ENCODE measurements around the gene CHMP3.
A peak's percentile ranks its signal among the peaks of the same experiment; 100 is the strongest.
"Not testable (repeated sequence)": the region's sequence is repeated elsewhere in the genome, so short reads cannot be mapped to it uniquely, and the experiment has no call there.

Gene CHMP3

DNA sequence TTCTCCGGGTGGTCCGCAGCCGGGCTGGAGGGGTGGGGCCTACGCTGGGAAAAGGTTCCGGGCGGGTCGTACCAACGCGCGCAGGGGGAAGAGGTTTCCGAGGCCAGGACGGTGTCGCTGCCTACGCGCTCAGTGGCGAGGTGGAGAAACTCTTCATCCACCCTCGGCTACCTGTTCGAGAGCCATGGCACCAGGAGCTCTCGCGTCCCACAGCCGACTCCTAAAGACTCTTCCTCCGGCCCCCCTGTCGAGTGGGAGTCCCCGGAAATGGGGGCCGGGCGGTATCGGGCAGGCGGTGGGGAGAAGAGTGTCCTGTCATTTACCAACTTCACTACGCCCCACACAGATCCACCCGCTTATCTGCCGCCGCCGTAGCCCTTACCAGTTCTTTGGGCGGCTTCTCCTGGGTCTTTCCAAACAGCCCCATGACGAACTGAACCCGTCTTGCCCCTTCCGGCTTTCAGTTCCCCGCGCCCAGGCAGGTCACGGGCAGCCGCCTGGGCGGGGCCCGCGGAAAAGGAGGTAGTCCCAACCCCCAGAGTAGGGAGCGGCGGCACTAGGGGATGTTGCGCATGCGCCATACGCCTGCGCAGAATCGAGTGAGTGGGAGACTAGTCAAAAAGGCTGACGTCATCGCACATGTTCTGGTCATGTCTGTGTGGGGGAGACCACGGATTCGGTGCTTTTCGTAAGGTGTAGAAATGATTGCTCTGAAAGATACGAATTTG is at the start of gene CHMP3:
CHMP3 (minus strand) TSS at position 522 of the 728 bp plus-strand sequence; CDS start at position 427, 95 bp downstream.
- DNase-seq = peak; percentile 98

DNA sequence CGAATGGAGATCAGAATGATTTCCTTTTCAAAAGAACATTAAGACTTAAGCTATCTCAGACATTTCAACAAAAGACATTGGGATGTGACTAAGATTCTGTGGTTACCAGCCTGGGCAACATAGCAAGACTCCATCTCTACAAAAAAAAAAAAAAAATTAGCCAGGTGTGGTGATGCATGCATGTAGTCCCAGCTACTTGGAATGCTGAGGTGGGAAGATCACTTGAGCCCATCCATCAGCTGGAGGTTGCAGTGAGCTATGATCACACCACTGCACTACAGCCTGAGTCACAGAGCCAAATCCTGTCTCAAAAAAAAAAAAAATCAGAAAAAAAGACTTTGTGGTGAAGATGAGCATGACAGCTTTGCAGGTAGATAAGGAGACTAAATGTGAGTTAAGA is 47.6 kb upstream of the CHMP3 start:
- no peak for DNase-seq

DNA sequence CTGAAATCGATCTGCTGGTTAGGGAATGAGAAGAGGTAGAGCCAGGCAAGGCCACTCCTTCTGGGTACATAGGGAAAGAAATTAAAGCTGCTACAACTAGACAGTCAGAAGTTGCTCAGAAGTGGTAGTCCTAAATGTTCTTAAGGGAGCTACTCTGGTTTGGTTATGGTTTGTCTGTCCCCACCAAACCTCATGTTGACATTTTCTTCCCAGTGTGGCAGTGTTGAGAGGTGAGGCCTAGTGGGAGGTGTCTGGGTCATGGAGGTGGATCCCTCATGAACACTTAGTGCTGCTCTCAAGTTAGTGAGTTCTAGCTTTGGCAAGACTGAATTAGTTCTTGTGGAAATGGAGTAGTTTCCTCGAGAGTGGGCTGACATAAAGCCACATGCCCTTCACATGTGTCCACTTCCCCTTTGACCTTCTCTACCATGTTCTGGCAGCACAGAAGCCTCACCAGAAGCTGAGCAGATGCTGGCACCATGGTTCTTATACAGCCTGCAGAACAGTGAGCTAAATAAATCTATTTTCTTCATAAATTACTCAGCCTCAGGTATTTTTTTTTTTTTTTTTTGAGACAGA is 45.7 kb upstream of the CHMP3 start:
- no peak for DNase-seq

DNA sequence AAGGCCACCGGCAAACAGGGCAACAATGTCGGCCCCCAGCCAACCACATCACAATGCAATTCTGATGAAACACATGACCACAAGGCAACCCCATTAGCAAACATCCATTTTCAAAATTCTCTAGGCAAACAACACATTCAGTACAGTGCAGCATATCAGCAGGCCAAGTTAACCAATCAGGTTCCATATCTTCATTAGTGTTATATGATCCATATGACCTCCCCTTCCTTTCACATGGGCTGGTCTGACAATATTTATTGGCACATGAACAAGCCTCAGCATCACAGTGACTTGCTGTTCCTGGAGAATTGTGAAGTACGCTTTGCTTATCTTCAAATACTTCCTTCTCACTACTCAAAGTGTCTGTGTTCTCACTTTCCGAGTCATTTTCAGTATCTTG is 40.7 kb upstream of the CHMP3 start:
- DNase-seq = no peak

DNA sequence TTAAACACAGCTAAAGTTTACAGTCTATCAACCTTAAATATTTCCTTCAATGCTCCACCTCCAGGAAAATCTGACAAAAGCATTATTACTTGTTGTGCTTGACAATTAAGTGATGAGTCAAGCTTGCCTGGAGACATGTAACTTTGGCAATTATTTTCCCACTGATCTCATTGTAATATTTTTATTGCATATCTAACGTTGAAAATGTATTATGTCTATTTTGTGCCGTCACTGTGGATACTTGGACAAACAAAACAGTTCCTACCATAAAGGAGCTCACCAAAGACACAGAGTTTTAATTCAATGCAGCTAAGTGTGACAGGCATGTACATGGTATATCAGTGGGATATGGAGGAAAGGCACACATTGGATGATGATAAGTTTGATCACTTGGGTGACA is 35.7 kb upstream of the CHMP3 start:
- no peak for DNase-seq

DNA sequence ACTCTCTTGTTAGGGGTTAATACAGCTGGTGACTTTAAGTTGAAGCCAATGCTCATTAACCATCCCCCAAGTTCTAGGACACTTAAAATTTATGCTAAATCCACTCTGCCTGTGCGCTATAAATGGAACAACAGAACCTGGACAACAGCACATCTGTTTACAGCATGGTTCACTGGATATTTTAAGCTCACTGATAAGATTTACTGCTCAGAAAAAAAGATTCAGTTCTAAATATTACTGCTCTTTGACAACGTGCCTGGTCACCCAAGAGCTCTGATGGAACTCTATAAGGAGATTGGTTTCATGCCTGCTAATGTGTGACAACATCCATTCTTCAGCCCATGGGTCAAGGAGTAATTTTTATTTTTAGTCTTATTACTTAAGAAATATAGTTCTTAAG is 32.9 kb upstream of the CHMP3 start:
- DNase-seq = no peak

DNA sequence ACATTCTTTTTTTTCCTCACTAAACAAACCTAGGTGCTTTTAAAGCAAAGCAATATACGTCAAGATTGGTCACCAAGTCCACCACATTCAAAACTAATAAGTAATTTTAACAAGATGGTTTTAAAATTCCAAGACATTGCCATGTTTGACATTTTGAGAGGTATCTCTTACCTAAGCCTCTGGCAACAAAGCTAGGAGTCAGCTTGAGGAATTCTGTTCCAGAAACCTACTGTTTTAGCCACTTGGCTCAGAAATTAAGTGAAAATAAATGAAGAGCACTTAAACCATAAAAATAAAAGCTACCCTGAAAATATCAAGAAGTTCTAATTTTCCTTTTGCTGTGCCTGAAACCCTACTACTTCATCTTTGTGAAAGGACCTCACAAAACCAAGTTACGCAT is 30.0 kb upstream of the CHMP3 start:
- DNase-seq = no peak

DNA sequence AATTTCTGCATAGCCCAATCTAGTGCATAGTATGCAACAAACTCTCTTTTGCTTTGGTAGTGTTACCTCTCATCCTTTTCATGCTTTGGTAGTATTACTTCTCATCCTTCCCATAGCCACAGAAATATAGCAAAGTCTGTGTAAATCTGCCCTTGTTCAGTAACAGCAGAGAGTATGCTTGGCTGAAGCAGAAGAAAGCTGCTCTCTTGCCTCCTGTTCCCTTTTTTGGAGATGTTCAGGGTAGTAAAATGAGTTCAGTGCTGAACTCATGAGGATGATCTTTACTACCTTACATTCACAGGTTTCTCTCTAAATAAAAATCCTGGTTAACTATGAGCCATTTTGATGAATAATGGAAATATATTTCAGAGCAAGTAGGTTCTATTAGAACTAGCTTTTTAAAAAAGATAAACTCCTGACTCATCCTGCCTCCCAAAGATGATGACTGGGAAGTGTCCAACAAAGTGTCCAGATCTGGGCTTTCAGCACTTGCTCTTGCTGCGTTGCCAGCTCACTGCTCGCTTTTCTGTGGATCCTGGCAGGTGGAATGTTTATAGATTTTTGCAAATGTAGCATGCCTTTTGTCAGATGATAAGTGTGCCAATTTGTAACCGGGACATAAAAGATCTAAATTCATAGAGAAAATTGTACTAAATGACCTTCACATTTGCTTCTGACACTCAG is 29.4 kb upstream of the CHMP3 start:
- DNase-seq = no peak

DNA sequence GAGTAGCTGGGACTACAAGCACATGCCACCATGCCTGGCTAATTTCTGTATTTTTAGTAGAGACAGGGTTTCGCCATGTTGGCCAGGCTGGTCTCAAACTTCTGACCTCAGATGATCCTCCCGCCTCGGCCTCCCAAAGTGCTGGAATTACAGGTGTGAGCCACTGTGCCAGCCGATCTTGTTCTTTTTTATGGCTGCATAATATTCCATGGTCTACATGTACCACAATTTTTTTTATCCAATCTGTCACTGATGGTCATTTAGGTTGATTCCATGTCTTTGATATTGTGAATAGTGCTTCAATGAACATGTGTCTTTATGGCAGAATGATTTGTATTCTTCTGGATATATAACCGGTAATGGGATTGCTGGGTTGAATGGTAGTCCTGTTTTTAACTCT is 26.5 kb upstream of the CHMP3 start:
- DNase-seq = not testable (repeated sequence)

DNA sequence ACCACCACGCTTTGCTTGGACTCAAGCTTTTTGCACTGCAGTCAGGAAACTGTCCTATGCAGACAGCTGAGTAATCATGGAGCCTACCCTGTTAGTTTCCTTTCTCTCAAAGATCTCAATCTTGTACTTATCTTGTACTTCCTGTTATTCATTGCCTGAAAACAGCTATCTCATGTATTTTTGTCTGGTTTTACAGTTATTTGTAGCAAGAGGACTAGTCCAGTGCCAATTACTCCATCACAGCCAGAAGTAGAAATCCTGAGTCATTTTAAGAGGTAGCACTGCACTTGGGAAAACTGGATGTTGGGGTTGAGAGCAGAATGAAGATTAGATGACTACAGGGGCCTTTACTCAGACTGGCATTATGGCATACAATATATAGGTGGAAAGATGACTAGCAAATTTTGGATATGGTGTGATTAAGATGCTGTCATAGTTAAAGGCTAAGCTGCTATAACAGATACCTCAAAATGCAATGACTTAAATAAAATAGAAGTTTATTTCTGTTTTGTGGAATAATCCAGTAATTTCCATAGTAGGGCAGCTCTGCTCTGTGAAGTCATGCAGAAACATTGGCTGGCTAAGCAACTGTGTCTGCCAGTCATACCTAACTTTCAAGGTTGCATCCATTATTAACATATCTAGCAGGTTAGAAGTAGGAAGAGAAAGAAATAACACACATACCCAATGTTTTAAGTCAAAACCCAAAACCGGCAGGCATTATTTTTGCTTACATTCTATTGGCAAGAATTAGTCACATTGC is 21.1 kb upstream of the CHMP3 start:
- DNase-seq = peak; percentile 62

DNA sequence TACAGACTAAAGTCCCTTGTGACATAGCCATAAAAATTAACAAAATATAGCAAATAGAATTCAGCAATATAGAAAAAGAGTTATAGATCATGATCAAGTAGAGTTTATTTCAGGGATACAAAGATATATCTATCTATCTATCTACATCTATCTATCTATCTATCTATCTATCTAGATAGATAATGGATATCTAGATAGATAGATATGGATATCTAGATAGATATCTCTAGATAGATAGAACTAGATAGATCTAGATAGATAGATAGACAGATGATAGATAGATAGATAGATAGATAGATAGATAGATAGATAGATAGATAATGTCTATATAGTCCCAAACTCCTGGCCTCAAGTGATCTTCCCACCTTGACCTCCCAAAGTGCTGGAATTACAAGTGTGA is 17.3 kb upstream of the CHMP3 start:
- DNase-seq = no peak

DNA sequence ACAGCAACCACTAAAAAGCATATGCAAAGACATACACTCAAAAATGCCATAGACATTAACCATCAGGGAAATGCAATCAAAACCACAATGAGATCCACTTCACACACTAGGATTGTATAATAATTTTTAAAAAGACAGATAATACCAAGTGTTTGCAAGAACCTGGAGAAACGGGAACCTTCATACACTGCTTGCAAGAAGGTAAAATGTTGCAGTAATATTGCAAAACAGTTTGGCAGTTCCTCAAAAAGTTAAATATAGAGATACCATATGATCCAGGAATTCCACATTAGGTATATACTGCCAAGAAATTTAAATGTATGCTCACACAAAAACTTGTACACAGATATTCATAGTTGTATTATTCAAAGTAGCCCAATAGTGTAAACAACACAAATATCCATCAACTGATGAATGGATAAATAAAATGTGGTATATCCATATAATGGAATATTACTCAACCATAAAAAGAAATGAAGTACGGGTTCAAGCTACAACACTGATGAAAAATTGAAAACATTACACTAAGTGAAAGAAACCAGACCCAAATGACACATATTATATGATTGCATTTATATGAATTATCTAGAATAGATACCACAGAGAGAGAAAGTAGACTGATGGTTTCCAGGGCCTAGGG is 14.7 kb upstream of the CHMP3 start:
- DNase-seq = no peak

DNA sequence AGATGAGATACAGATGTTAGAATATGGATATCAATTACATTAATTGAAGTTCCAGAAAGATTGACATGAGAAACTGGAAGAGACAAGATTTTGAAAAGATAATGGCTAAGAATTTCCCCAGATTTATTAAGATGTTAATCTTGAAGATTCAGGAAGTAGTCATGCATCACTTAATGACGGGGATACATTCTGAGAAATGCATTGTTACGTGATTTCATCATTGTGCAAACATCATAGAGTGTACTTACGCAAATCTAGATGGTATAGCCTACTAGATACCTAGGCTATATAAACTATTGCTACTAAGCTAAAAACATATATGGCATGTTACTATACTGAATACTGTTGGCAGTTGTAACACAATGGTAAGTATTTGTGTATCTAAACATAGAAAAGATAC is 6.8 kb upstream of the CHMP3 start:
- DNase-seq = no peak

DNA sequence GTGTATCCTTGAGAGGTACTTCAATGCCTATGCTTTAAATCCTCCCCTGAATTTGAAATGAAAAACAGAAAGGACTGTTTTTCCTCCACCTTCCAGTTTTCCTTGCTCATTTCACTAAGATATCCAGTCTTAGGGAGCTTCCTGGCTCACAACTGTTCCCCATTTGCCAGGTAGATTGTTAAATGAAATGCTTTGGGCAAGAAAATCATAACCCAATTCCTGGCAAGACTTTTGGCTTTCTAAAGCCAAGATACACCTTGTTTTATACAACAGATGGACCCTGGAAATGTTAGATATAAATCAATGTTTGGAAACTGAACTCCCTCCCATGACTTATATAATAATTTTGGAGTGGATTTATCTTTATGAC is 3.6 kb upstream of the CHMP3 start:
- no peak for DNase-seq

DNA sequence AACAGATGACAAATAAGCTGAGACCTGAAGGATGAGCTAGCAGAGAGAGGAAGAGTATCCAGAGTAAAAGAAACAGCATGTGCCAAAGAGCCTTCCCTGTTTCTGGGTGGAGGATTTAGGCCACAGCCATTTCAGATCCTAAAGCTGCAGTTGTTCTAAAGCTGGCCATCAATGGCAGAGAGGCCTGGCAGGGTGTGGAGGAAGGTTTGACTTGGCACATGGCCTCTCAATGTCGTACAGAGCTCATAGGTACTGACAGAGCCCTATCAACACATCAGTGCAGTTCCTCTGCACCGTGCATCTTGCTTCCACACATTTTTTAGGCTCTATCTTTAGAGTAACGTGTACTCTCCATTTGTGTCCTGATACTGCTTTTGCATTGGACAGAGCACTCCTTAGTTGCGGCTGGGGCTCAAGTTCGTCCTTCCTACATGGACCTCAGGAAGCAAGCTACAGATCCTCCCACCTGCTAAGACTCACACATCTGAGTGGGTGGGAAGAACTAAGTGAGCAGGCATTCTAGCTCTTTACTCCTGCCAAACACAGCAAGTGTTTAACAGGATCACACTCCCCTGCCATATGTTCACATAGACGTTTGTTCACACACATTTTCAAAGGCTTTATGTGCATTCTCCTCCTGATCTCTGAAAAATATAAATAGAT is 3.0 kb upstream of the CHMP3 start:
- DNase-seq = no peak

DNA sequence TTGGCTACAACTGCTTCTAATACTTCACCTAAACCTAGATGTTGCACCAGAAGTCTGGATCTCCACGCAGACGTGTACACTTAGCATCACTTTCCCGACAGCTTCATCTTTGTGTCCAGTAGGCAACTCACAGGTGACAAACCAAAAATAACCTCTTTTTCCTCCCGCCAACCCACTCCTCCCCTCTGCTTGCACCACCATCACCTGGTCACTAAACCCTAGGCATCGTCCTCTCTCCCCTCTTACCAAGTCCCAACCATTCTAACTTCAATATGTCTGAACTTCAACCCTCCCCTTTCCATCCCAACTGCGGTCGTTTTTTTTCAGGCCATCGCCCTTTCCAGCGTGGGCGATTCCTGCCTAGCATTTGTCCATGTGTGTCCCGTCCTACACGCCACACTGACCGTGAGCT is 413 bp upstream of the CHMP3 start:
- no peak for DNase-seq

DNA sequence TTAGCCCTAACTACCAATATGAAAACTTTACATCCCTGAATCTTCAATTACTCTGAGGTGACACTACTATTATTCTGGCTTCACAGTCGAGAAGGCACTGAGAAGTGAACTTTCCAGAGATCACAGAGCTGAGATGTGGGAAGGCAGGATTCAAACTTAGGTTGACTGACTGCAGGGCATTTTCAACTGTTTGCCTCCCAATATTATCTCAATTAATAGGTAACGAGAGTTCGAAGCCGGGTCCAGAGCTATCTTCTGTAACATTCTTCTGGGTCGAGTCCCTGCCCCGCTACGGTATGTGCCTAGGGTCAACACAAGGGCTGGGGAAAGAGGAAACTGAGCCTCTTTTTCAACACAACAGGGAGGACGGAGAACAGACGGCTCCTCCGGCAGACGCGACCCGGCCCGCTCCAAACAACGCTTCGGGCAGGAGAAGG is 740 bp downstream of the CHMP3 start:
- no peak for DNase-seq

DNA sequence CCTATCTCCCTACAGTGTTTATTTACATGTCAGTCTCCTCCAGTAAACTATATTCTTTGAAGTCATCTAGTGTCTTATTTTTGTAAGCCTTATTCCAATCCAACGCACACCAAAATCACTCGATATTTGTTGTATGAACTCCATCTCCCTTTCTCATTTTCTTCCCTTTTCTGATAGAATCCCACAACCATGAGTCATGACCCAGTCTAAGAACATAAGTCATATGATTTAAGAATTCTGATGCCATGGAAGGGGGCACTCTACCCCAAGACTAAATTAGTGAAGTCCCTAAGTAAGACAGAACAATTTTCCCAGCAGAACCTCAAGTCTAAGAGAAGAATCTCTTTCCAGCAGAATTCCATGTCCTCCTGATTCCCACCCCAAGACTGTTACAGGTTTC is 5.4 kb downstream of the CHMP3 start:
- no peak for DNase-seq

DNA sequence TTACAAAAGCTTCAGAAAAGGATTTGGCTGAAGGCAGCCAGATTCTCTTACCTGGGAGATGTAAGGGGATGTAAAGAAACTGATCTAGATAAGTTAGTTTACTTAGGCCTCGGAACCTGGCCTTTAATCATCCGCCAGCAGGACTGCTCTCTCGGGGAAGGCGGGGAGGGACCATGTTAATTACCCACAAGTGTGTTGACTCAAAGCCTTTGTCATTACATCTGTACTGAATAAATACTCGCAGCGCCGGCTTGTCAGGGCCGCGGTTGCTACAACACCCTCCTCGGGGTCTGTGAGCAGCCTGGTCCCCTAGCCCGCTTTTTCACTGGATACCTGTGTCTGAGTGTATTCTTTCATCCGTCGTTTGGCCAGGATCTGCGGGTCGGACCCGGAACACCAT is 6.7 kb downstream of the CHMP3 start:
- DNase-seq = no peak

DNA sequence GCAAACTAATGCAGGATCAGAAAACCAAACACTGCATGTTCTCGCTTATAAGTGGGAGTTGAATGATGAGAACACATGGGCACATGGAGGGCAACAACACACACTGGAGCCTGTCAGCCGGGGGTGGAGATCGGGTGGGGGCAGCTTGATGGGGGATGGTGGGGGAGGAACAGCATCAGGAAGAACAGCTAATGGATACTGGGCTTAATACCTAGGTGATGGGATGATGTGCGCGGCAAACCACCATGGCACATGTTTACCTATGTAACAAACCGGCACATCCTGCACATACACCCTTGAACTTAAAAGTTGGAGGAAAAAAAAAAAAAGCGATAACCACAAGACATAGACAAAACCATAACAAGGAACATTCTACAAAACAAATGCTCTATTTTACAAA is 10.4 kb downstream of the CHMP3 start:
- no peak for DNase-seq

DNA sequence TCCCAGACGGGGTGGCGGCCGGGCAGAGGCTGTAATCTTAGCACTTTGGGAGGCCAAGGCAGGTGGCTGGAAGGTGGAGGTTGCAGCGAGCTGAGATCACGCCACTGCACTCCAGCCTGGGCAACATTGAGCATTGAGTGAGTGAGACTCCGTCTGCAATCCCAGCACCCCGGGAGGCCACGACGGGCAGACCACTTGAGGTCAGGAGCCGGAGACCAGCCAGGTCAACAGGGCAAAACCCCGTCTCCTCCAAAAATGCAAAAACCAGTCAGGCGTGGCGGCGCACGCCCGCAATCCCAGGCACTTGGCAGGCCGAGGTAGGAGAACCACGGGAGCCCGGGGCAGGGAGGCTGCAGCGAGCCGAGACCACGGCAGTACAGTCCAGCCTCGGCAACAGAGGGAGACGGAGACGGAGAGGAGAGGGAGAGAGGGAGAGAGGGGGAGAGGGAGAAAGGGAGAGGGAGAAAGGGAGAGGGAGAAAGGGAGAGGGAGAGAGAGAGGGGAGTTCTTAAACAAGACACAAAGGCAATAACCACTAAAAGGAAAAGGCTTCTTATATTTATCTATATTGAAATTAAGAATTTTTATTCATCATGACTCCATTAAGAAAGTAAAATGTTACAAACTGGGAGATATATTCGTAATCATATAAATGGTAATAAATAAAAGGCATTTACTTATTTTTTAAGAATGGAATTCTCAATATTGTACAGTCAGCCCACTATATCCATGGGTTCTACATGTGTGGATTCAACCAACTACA is 13.1 kb downstream of the CHMP3 start:
- not testable (repeated sequence) for DNase-seq

DNA sequence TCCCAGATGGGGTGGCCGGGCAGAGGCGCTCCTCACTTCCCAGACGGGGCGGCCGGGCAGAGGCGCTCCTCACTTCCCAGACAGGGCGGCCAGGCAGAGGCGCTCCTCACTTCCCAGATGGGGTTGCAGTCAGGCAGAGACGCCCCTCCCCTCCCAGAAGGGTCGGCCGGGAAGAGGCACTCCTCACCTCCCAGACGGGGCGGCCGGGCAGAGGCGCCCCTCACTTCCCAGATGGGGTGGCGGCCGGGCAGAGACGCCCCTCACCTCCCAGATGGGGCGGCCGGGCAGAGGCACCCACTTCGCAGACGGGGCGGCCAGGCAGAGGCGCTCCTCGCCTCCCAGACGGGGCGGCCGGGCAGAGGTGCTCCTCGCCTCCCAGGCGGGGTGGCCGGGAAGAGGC is 13.8 kb downstream of the CHMP3 start:
- DNase-seq = not testable (repeated sequence)

Measured in activated CD4-positive, alpha-beta T cell treated with anti-CD3 and anti-CD28 coated beads, Interleukin-2, Interleukin-6, amounts not matched to agents 100 ng/mL and 50 ng/mL, durations not matched to agents 16 hours and 8 hours (primary cell).